ENCODE measurements around the gene RASA3.

RASA3 gene

GRCh38 chr13:114088863-114089262 lies 43.6 kb downstream of the RASA3 start:
- H3K27ac ChIP-seq (ENCODE audit: low read depth, low read length): no peak overlapping the region
- no peaks in the 10 kb centered on the region for H3K36me3 ChIP-seq (ENCODE audit: control insufficient read depth, insufficient read depth, low read length)

GRCh38 chr13:114088234-114088633 lies 44.2 kb downstream of the RASA3 start:
- Histone ChIP-seq H3K4me1 (ENCODE audit: control insufficient read depth, insufficient read depth, low read length) (no peaks in the 10 kb centered on the region), H3K36me3 (ENCODE audit: control insufficient read depth, insufficient read depth, low read length) (no peaks in the 10 kb centered on the region), H3K27ac (ENCODE audit: low read depth, low read length) (no peak overlapping the region), H3K9ac (ENCODE audit: low read length) (no peak overlapping the region), H3K27me3 (ENCODE audit: control insufficient read depth, insufficient read depth, low read length) (no peaks in the 10 kb centered on the region), H3K4me3 (ENCODE audit: low read depth, low read length) (no peak overlapping the region), H3K9me3 (ENCODE audit: control insufficient read depth, insufficient read depth, low read depth, low read length) (peaks cover 21% of the 10 kb centered on the region)

More at GRCh38 chr13:114088863-114089262, 43.6 kb downstream of the RASA3 start:
- no peak overlapping the region for H3K4me3 ChIP-seq (ENCODE audit: low read depth, low read length)
- H3K9ac ChIP-seq (ENCODE audit: low read length): no peak overlapping the region
- H3K9me3 ChIP-seq (ENCODE audit: control insufficient read depth, insufficient read depth, low read depth, low read length): peaks cover 23% of the 10 kb centered on the region
- H3K27me3 ChIP-seq (ENCODE audit: control insufficient read depth, insufficient read depth, low read length): no peaks in the 10 kb centered on the region
- H3K4me1 ChIP-seq (ENCODE audit: control insufficient read depth, insufficient read depth, low read length): no peaks in the 10 kb centered on the region

GRCh38 chr13:114087430-114087829 lies 45.0 kb downstream of the RASA3 start:
- no peaks in the 10 kb centered on the region for H3K27me3 ChIP-seq (ENCODE audit: control insufficient read depth, insufficient read depth, low read length)
- no peaks in the 10 kb centered on the region for H3K36me3 ChIP-seq (ENCODE audit: control insufficient read depth, insufficient read depth, low read length)
- peaks cover 15% of the 10 kb centered on the region for H3K9me3 ChIP-seq (ENCODE audit: control insufficient read depth, insufficient read depth, low read depth, low read length)
- no peaks in the 10 kb centered on the region for H3K4me1 ChIP-seq (ENCODE audit: control insufficient read depth, insufficient read depth, low read length)
- H3K9ac ChIP-seq (ENCODE audit: low read length): no peak overlapping the region
- H3K27ac ChIP-seq (ENCODE audit: low read depth, low read length): no peak overlapping the region
- no peak overlapping the region for H3K4me3 ChIP-seq (ENCODE audit: low read depth, low read length)

- Histone ChIP-seq H3K27ac (ENCODE audit: low read depth, low read length) (no peak overlapping the region; the same call in 1 of the 2 replicates), H3K36me3 (ENCODE audit: control insufficient read depth, insufficient read depth, low read length) (no peaks in the 10 kb centered on the region), H3K4me1 (ENCODE audit: control insufficient read depth, insufficient read depth, low read length) (peaks cover 8% of the 10 kb centered on the region; the same call in 1 of the 2 replicates), H3K4me3 (ENCODE audit: low read depth, low read length) (no peak overlapping the region), H3K27me3 (ENCODE audit: control insufficient read depth, insufficient read depth, low read length) (no peaks in the 10 kb centered on the region), H3K9me3 (ENCODE audit: control insufficient read depth, insufficient read depth, low read depth, low read length) (0 out of 2 replicates have a peak, but pooled peaks cover 2% of the 10 kb centered on the region), H3K9ac (ENCODE audit: low read length) (no peak overlapping the region)
Measured at GRCh38 chr13:114082849-114083645, 49.4 kb downstream of the RASA3 start.

- no peaks in the 10 kb centered on the region for H3K27me3 ChIP-seq (ENCODE audit: control insufficient read depth, insufficient read depth, low read length)
- H3K9ac ChIP-seq (ENCODE audit: low read length): no peak overlapping the region
- H3K36me3 ChIP-seq (ENCODE audit: control insufficient read depth, insufficient read depth, low read length): no peaks in the 10 kb centered on the region
- 0 out of 2 replicates have a peak, but pooled peaks cover under 1% of the 10 kb centered on the region for H3K9me3 ChIP-seq (ENCODE audit: control insufficient read depth, insufficient read depth, low read depth, low read length)
- H3K4me3 ChIP-seq (ENCODE audit: low read depth, low read length): no peak overlapping the region
- peaks cover 8% of the 10 kb centered on the region; the same call in 1 of the 2 replicates for H3K4me1 ChIP-seq (ENCODE audit: control insufficient read depth, insufficient read depth, low read length)
- no peak overlapping the region for H3K27ac ChIP-seq (ENCODE audit: low read depth, low read length)
Measured at GRCh38 chr13:114081761-114082681, 50.4 kb downstream of the RASA3 start.

- Histone ChIP-seq H3K27ac (ENCODE audit: low read depth, low read length) (no peak overlapping the region), H3K9ac (ENCODE audit: low read length) (no peak overlapping the region), H3K27me3 (ENCODE audit: control insufficient read depth, insufficient read depth, low read length) (no peaks in the 10 kb centered on the region), H3K4me1 (ENCODE audit: control insufficient read depth, insufficient read depth, low read length) (peaks cover 8% of the 10 kb centered on the region; the same call in 1 of the 2 replicates), H3K9me3 (ENCODE audit: control insufficient read depth, insufficient read depth, low read depth, low read length) (no peaks in the 10 kb centered on the region), H3K4me3 (ENCODE audit: low read depth, low read length) (no peak overlapping the region), H3K36me3 (ENCODE audit: control insufficient read depth, insufficient read depth, low read length) (no peaks in the 10 kb centered on the region)
Measured at GRCh38 chr13:114080739-114081561, 51.5 kb downstream of the RASA3 start.

GRCh38 chr13:114079601-114080536 lies 52.6 kb downstream of the RASA3 start:
- Histone ChIP-seq H3K4me1 (ENCODE audit: control insufficient read depth, insufficient read depth, low read length) (peaks cover 8% of the 10 kb centered on the region; the same call in 1 of the 2 replicates), H3K9me3 (ENCODE audit: control insufficient read depth, insufficient read depth, low read depth, low read length) (no peaks in the 10 kb centered on the region), H3K27me3 (ENCODE audit: control insufficient read depth, insufficient read depth, low read length) (no peaks in the 10 kb centered on the region), H3K4me3 (ENCODE audit: low read depth, low read length) (no peak overlapping the region), H3K27ac (ENCODE audit: low read depth, low read length) (no peak overlapping the region), H3K36me3 (ENCODE audit: control insufficient read depth, insufficient read depth, low read length) (no peaks in the 10 kb centered on the region), H3K9ac (ENCODE audit: low read length) (no peak overlapping the region)

GRCh38 chr13:114078461-114079451 lies 53.7 kb downstream of the RASA3 start:
- Histone ChIP-seq H3K9ac (ENCODE audit: low read length) (no peak overlapping the region), H3K36me3 (ENCODE audit: control insufficient read depth, insufficient read depth, low read length) (no peaks in the 10 kb centered on the region), H3K27me3 (ENCODE audit: control insufficient read depth, insufficient read depth, low read length) (no peaks in the 10 kb centered on the region)

GRCh38 chr13:114077933-114078325 lies 54.5 kb downstream of the RASA3 start:
- Histone ChIP-seq H3K27me3 (ENCODE audit: control insufficient read depth, insufficient read depth, low read length) (no peaks in the 10 kb centered on the region), H3K9ac (ENCODE audit: low read length) (no peak overlapping the region), H3K9me3 (ENCODE audit: control insufficient read depth, insufficient read depth, low read depth, low read length) (no peaks in the 10 kb centered on the region), H3K36me3 (ENCODE audit: control insufficient read depth, insufficient read depth, low read length) (no peaks in the 10 kb centered on the region), H3K27ac (ENCODE audit: low read depth, low read length) (no peak overlapping the region), H3K4me1 (ENCODE audit: control insufficient read depth, insufficient read depth, low read length) (peaks cover 8% of the 10 kb centered on the region; the same call in 1 of the 2 replicates), H3K4me3 (ENCODE audit: low read depth, low read length) (no peak overlapping the region)

More at GRCh38 chr13:114078461-114079451, 53.7 kb downstream of the RASA3 start:
- Histone ChIP-seq H3K9me3 (ENCODE audit: control insufficient read depth, insufficient read depth, low read depth, low read length) (no peaks in the 10 kb centered on the region), H3K4me1 (ENCODE audit: control insufficient read depth, insufficient read depth, low read length) (peaks cover 8% of the 10 kb centered on the region; the same call in 1 of the 2 replicates), H3K27ac (ENCODE audit: low read depth, low read length) (0 out of 2 replicates have a peak overlapping the region, but pooled peaks have one; percentile 21), H3K4me3 (ENCODE audit: low read depth, low read length) (no peak overlapping the region)
